HCT116 (cell line): ENCODE results near the gene P2RX1.

Source experiments
- EGR1 ChIP-seq: IDR thresholded peaks from 2 replicates; pipeline ENCODE4 v1.6.1; 2012; ENCODE audit warnings: low read depth
- ELF1 ChIP-seq: IDR thresholded peaks from 2 replicates; pipeline ENCODE4 v1.6.1; 2012; ENCODE audit warnings: low read depth, borderline replicate concordance
- EZH2 ChIP-seq: fragments of 200-600 bp; sonication (generic); IDR thresholded peaks from 2 replicates; pipeline ENCODE4 v1.6.1; 2017; ENCODE audit warnings: antibody characterized with exemption, mixed run types
- FOSL1 ChIP-seq: IDR thresholded peaks from 2 replicates; pipeline ENCODE4 v1.6.1; 2012; ENCODE audit warnings: low read depth
- JUND ChIP-seq: IDR thresholded peaks from 2 replicates; pipeline ENCODE4 v1.6.1; 2012
- POLR2A ChIP-seq: IDR thresholded peaks from 2 replicates; pipeline ENCODE4 v1.7.0; 2011; ENCODE audit warnings: borderline replicate concordance; ENCODE audit not compliant: insufficient read depth, insufficient read length; ENCODE audit errors: extremely low read depth
- RAD21 ChIP-seq: IDR thresholded peaks from 2 replicates; pipeline ENCODE4 v1.6.1; 2012; ENCODE audit warnings: low read depth, mild to moderate bottlenecking
- SIN3A ChIP-seq: IDR thresholded peaks from 2 replicates; pipeline ENCODE4 v1.6.1; 2012; ENCODE audit warnings: low read depth
- SP1 ChIP-seq: IDR thresholded peaks from 2 replicates; pipeline ENCODE4 v1.6.1; 2012; ENCODE audit warnings: low read depth
- TF ChIP-seq, protein P1 (sequence below), 3 experiments: fragments of 200-600 bp in 1 of 3; sonication (generic) in 1 of 3; IDR thresholded peaks in 2 of 3; conservative IDR thresholded peaks in 1 of 3; 2 replicates each; pipeline ENCODE4 v1.5.1; 2012 to 2017; ENCODE audit warnings: low read depth in 2 of 3, low read length in 2 of 3, antibody characterized with exemption in 1 of 3, borderline replicate concordance in 1 of 3, control low read depth in 1 of 3, mild to moderate bottlenecking in 1 of 3, mixed read lengths in 1 of 3, mixed run types in 1 of 3, moderate library complexity in 1 of 3; ENCODE audit not compliant: insufficient read depth in 1 of 3
- TF ChIP-seq, protein P2 (sequence below): IDR thresholded peaks from 2 replicates; pipeline ENCODE4 v1.6.1; 2011; ENCODE audit warnings: mild to moderate bottlenecking, low read length, moderate library complexity; ENCODE audit not compliant: insufficient replicate concordance; ENCODE audit errors: extremely low read depth
- TF ChIP-seq, protein P3 (sequence below): IDR thresholded peaks from 2 replicates; pipeline ENCODE4 v1.6.1; 2012; ENCODE audit warnings: low read depth

DNA sequence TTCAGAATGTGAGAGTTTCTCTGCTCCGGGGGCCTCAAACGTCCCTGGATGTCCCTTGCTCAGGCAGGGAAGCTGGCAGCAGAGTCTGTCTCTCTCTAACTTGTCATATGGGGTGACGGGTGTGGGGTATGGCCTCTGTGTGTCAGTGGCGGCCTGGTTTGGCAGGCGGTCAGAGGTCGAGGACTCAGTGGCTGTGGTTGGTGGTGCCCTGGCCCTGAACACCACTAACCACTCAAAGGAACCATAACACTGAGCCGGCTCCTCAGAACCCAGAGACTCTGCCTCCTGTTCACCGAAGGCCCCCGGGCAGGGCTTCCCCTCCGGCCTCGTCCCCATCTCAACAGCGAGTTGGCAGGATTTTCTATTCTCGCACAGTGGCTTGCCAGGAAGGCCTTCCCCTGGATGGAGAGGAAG lies 677 bp downstream of the P2RX1 start:
- TF ChIP-seq, protein P1, sequence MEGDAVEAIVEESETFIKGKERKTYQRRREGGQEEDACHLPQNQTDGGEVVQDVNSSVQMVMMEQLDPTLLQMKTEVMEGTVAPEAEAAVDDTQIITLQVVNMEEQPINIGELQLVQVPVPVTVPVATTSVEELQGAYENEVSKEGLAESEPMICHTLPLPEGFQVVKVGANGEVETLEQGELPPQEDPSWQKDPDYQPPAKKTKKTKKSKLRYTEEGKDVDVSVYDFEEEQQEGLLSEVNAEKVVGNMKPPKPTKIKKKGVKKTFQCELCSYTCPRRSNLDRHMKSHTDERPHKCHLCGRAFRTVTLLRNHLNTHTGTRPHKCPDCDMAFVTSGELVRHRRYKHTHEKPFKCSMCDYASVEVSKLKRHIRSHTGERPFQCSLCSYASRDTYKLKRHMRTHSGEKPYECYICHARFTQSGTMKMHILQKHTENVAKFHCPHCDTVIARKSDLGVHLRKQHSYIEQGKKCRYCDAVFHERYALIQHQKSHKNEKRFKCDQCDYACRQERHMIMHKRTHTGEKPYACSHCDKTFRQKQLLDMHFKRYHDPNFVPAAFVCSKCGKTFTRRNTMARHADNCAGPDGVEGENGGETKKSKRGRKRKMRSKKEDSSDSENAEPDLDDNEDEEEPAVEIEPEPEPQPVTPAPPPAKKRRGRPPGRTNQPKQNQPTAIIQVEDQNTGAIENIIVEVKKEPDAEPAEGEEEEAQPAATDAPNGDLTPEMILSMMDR (IDR thresholded peaks at IDR 0.05 in 2 of 3, conservative IDR thresholded peaks at IDR 0.05 in 1 of 3; ENCODE audit: borderline replicate concordance in 1 of 3, insufficient read depth in 1 of 3, low read depth in 2 of 3, low read length in 2 of 3), result no peak
- TF ChIP-seq, protein P2, sequence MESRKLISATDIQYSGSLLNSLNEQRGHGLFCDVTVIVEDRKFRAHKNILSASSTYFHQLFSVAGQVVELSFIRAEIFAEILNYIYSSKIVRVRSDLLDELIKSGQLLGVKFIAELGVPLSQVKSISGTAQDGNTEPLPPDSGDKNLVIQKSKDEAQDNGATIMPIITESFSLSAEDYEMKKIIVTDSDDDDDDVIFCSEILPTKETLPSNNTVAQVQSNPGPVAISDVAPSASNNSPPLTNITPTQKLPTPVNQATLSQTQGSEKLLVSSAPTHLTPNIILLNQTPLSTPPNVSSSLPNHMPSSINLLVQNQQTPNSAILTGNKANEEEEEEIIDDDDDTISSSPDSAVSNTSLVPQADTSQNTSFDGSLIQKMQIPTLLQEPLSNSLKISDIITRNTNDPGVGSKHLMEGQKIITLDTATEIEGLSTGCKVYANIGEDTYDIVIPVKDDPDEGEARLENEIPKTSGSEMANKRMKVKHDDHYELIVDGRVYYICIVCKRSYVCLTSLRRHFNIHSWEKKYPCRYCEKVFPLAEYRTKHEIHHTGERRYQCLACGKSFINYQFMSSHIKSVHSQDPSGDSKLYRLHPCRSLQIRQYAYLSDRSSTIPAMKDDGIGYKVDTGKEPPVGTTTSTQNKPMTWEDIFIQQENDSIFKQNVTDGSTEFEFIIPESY, result no peak
- TF ChIP-seq POLR2A, result no peak
- TF ChIP-seq EGR1, result no peak
- no peak for TF ChIP-seq FOSL1
- no peak for TF ChIP-seq EZH2
- no peak for TF ChIP-seq JUND
- no peak for TF ChIP-seq ELF1
- TF ChIP-seq SP1, result no peak
- no peak for TF ChIP-seq RAD21
- TF ChIP-seq, protein P3, sequence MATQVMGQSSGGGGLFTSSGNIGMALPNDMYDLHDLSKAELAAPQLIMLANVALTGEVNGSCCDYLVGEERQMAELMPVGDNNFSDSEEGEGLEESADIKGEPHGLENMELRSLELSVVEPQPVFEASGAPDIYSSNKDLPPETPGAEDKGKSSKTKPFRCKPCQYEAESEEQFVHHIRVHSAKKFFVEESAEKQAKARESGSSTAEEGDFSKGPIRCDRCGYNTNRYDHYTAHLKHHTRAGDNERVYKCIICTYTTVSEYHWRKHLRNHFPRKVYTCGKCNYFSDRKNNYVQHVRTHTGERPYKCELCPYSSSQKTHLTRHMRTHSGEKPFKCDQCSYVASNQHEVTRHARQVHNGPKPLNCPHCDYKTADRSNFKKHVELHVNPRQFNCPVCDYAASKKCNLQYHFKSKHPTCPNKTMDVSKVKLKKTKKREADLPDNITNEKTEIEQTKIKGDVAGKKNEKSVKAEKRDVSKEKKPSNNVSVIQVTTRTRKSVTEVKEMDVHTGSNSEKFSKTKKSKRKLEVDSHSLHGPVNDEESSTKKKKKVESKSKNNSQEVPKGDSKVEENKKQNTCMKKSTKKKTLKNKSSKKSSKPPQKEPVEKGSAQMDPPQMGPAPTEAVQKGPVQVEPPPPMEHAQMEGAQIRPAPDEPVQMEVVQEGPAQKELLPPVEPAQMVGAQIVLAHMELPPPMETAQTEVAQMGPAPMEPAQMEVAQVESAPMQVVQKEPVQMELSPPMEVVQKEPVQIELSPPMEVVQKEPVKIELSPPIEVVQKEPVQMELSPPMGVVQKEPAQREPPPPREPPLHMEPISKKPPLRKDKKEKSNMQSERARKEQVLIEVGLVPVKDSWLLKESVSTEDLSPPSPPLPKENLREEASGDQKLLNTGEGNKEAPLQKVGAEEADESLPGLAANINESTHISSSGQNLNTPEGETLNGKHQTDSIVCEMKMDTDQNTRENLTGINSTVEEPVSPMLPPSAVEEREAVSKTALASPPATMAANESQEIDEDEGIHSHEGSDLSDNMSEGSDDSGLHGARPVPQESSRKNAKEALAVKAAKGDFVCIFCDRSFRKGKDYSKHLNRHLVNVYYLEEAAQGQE, result no peak
- no peak for TF ChIP-seq SIN3A
